ENCODE measurements around the gene GALP. TPM values are rescaled to one million over a fixed set of nuclear protein-coding genes. Genes with fewer than 3 reads are reported as not detected.

Gene GALP
- not detected in 2 replicates for total RNA-seq

DNA sequence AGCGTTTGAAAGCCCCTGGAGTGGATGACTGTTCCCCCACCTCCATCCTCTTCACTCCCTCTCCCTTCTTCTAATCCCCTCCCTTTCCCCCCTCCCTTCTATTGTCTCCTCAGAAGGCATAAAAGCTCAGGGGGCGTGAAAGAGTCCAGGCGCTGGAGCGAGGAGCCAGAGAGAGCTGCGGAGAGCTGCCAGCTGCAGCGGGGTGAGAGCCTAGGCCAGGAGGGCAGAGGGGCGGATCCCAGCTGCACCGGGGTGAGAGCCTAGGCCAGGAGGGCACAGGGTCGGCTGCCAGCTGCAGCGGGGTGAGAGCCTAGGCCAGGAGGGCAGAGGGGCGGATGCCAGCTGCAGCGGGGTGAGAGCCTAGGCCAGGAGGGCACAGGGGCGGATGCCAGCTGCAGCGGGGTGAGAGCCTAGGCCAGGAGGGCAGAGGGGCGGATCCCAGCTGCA, at the start of gene GALP:
Gene GALP (plus strand): TSS at position 148 of the 447 bp plus-strand sequence. CDS start 1,101 bp downstream, outside the sequence.

DNA sequence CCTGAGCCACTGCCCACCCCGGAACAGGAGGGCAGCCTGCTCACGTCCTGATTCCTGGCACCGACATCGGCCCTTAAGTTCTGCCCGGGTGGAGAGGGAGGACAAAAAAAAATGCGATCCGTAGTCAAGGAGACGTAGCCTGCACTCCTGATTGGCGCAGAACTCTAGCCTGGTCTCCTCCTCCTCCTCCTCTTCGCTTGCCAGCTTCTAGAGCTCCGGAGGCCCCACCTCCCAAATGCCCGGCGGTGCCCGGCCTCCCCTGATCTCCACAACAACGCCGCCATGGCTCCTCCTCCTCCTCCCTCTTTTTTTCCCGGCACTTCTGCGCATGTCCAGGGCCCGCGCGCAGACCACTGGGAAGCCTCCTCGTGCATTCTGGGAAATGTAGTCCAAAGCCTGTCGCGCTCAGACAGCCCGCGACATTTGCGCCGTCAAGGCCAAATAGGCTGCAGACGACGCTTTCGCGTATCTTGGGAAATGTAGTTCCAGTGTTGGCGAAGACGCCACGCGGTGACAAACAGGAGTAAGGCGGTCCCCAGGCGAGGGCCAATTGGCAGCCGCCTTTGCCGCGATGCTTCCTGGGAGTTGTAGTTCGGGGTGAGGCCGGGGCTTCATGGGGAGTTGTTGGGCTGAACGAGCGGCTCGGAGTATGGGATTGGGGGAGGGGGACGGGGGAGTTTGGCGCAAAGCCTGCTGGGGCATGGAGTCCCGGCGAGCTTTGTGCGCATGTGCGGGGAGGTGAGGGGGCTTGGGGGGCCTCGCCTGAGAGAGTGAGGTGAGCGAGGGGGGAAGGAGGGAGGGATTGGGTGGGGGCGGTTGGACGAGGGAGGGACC, 35.0 kb upstream of the GALP start, which contains the start of gene ZNF444:
Gene ZNF444 (plus strand): TSS at position 705 of the 834 bp plus-strand sequence. CDS start 5,625 bp downstream, outside the sequence.

DNA sequence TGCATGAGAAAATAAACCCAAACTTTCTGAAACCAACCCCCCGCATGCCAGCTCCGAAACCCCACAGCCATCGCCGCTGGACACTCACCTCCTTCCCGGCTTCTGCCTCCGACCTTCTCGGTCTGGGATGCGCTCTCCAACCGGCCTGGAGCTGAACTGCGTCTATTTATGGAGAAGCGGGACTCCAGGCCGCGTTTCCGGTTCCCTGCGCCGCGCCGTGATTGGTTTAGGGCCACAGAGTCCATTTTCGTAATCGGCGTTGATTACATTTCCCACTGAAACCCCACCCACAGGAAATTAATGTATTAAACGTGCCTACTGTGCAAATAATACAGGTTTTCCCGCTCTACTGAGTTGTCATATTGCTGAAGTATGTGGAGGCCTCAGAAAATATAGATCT, 21.8 kb downstream of the GALP start, which contains the start of gene ZSCAN5B:
Gene ZSCAN5B (minus strand): TSS at position 138 of the 400 bp plus-strand sequence. CDS start 4,731 bp downstream, outside the sequence.

DNA sequence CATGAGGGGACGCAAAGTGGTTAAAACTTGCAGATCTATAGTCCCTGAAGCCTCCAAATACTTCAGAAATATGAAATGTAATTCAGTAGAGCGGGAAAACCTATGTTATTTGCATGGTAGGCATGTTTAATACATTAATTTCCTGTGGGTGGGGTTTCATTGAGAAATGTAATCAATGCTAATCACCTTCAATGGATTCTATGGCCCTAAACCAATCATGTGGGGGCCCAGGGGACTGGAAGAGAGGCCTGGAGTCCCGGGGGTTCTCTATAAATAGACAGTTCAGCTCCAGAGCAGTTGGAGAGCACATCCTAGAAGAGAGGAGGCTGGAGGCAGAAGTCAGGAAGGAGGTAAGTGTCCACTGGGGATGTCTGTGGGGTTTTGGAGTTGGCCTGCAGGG, 26.2 kb downstream of the GALP start, which contains the start of gene ZSCAN5C:
Gene ZSCAN5C (plus strand): TSS at position 301 of the 400 bp plus-strand sequence. CDS start 3,641 bp downstream, outside the sequence.

Other genes starting within 250 kb of the GALP start
- gene NLRP13, start 243.7 kb upstream of the GALP start, total RNA-seq, result not detected in 2 replicates
- gene NLRP8, start 228.2 kb upstream of the GALP start, total RNA-seq, result not detected in 2 replicates
- not detected in 2 replicates for gene NLRP5, start 189.2 kb upstream of the GALP start, total RNA-seq
- 19.6 and 20.2 TPM in 2 replicates for gene ZNF787, start 54.7 kb upstream of the GALP start, total RNA-seq
- gene ZNF444, start 34.7 kb upstream of the GALP start, total RNA-seq, result 8.2 and 9.7 TPM in 2 replicates
- not detected in 2 replicates for gene ZSCAN5B, start 21.8 kb downstream of the GALP start, total RNA-seq
- gene ZSCAN5C, start 26.3 kb downstream of the GALP start, total RNA-seq, result not detected in 2 replicates
- not detected in 2 replicates for gene EDDM13, start 96.7 kb downstream of the GALP start, total RNA-seq
- gene ZSCAN5A, start 138.8 kb downstream of the GALP start, total RNA-seq, result 6.0 and 6.7 TPM in 2 replicates
- gene ZNF582, start 217.5 kb downstream of the GALP start, total RNA-seq, result 2.0 and 2.8 TPM in 2 replicates
- gene ZNF583, start 228.3 kb downstream of the GALP start, total RNA-seq, result 4.0 and 9.2 TPM in 2 replicates

All from smooth muscle cell of bladder (primary cell).